Stimulated activated CD8-positive, alpha-beta memory T cell treated with anti-CD3 and anti-CD28 coated beads, Interleukin-15, amount 100 ng/mL, for 48 hours (primary cell): Measurements from ENCODE around the gene CLEC7A.

Source experiments
- DNase-seq, 2 donors: peaks; one replicate each; pipeline ENCODE4 v3.0.0-alpha.2; 2020; ENCODE audit warnings: low read depth in 2 of 2

The CLEC7A gene

GRCh38 chr12:10140001-10140400 is 10.0 kb upstream of the CLEC7A start:
- DNase-seq: peak in 1 of 2 donors; percentile 10

- no peak for DNase-seq
Measured at GRCh38 chr12:10136637-10137205, 6.7 kb upstream of the CLEC7A start.

GRCh38 chr12:10135126-10135525 is 5.1 kb upstream of the CLEC7A start:
- DNase-seq: no peak

GRCh38 chr12:10132850-10133370 is 2.9 kb upstream of the CLEC7A start:
- DNase-seq: no peak

GRCh38 chr12:10131111-10131690 is 1.2 kb upstream of the CLEC7A start:
- no peak for DNase-seq

GRCh38 chr12:10128687-10129086 is 1.3 kb downstream of the CLEC7A start:
- DNase-seq: no peak

- DNase-seq: no peak
Measured at GRCh38 chr12:10126413-10126812, 3.6 kb downstream of the CLEC7A start.

GRCh38 chr12:10122689-10123088 is 7.3 kb downstream of the CLEC7A start:
- DNase-seq: no peak

- DNase-seq: no peak
Measured at GRCh38 chr12:10121278-10121677, 8.7 kb downstream of the CLEC7A start.

GRCh38 chr12:10119066-10119465 is 10.9 kb downstream of the CLEC7A start:
- DNase-seq: no peak

- no peak for DNase-seq
Measured at GRCh38 chr12:10115890-10116289, 14.1 kb downstream of the CLEC7A start.

GRCh38 chr12:10115311-10115710 is 14.7 kb downstream of the CLEC7A start:
- DNase-seq: no peak

GRCh38 chr12:10113920-10114319 is 16.1 kb downstream of the CLEC7A start:
- DNase-seq: no peak

GRCh38 chr12:10113075-10113474 is 16.9 kb downstream of the CLEC7A start:
- no peak for DNase-seq

- no peak for DNase-seq
Measured at GRCh38 chr12:10111451-10111850, 18.5 kb downstream of the CLEC7A start.

- DNase-seq: no peak
Measured at GRCh38 chr12:10110256-10110844, 19.6 kb downstream of the CLEC7A start.

- DNase-seq: no peak
Measured at GRCh38 chr12:10102322-10102721, 27.7 kb downstream of the CLEC7A start.

- DNase-seq: no peak
Measured at GRCh38 chr12:10101648-10102220, 28.3 kb downstream of the CLEC7A start.

- DNase-seq: no peak
Measured at GRCh38 chr12:10101042-10101579, 28.9 kb downstream of the CLEC7A start.

GRCh38 chr12:10098791-10099190 is 31.2 kb downstream of the CLEC7A start, which contains the start of gene CLEC1A:
CLEC1A (minus strand) TSS chr12:10098985; CDS start chr12:10098922, 63 bp downstream.
- no peak for DNase-seq

- DNase-seq: no peak
Measured at GRCh38 chr12:10097521-10097920, 32.5 kb downstream of the CLEC7A start.

GRCh38 chr12:10095971-10096370 is 34.0 kb downstream of the CLEC7A start:
- DNase-seq: no peak
